GM21737 (cell line): ENCODE data around the gene PF4V1.

ENCODE experiments used
- ATAC-seq: cut with Tn5 transposase; IDR thresholded peaks from one replicate; pipeline ENCODE4 v1.9.1; 2021; ENCODE audit warnings: mild to moderate bottlenecking, moderate library complexity; ENCODE audit not compliant: unreplicated experiment

PF4V1 gene

GRCh38 chr4:73844806-73845205 lies 8.3 kb upstream of the PF4V1 start:
- no peak for ATAC-seq

DNA sequence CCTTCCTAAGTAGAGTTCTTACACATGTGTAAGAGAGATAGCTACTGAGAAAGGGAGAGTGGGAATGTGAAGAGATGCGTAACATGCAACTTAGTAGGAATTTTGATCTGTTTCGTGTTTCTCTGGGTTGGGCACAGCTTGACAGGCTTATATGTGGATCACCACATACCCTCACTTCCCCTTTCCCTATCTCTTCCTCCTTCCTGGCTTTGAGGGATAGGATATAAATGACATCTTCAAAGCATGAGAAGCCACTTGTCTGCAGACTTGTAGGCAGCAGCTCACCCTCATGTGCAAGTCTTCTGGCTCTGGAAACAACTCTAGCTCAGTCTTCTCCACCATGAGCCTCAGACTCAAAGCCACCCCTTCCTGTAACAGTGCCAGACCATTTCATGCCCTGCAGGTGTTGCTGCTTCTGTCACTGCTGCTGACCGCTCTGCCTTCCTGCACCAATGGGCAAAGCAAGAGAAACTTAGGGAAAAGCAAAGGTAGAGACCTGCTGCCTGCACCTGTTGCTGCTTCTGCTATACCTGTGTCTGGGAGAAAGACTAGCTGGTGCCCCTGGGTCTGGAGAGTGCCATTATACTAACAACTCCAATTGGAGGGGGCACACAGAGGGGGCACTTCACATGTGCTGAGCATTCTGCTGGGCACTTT lies 5.4 kb upstream of the PF4V1 start:
- ATAC-seq: no peak

- ATAC-seq: no peak
Measured at GRCh38 chr4:73848183-73848777, 4.8 kb upstream of the PF4V1 start.

- no peak for ATAC-seq
Measured at GRCh38 chr4:73850261-73850970, 2.7 kb upstream of the PF4V1 start.

GRCh38 chr4:73851293-73851692 lies 1.8 kb upstream of the PF4V1 start:
- no peak for ATAC-seq

GRCh38 chr4:73852771-73853170 lies 325 bp upstream of the PF4V1 start:
- no peak for ATAC-seq

DNA sequence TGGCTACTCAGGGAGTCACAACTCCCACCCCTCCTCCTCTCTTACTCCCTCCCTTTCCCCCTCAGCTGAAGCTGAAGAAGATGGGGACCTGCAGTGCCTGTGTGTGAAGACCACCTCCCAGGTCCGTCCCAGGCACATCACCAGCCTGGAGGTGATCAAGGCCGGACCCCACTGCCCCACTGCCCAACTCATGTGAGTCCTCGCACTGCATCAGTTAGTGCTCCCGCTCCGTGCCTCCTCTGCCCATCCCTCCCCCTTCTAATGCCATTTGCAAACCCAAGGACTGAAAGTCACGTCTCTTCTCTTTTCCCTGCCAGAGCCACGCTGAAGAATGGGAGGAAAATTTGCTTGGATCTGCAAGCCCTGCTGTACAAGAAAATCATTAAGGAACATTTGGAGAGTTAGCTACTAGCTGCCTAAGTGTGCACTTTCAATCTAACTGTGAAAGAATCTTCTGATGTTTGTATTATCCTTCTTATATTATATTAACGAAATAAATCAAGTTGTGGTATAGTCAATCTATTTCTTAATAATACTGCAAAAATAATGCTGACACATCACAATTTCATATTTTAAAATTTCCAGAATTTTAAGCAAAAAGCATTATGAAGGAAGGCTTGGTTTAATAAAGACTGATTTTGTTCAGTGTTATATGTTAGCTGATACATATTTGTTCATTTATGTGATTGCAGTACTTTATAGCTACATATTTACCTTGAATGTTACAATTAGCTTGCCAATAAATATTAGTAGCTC lies 800 bp downstream of the PF4V1 start:
- ATAC-seq: no peak

DNA sequence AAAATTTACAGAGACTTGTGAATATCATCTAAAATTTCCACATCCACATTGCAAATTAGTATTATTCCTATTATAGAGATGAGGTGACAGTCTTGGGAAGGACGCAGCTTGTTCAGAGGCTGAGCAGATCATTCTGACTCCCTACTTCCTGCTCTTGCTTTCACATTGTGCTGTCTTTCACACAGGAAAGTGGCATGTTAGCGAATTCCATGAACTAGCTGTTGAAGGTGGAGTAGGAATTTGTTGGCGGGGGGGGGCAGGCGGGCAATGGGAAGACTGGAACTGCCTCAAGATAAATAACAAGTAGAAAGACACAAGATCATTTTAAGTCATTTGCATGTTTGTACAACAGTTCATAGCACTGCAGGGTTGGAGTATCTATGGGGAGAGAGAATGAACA lies 2.3 kb downstream of the PF4V1 start:
- ATAC-seq: no peak

DNA sequence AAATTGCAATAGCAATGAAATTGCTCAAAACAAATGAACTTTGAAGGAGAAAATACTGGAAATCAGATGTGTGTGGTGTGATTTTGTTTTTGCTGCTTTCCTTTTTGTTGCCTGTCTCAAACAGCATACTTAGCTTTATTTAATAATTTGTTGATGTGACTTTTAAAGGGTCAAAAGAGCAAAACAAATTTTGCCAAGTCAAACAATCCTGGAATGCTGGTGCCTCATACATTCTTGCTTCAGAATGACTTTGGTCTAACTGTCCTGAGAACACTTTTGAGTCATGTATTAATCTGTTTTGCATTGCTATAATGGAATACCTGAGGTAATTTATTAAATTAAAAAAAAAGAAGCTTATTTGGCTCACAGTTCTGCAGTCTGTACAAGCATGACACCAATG lies 3.4 kb downstream of the PF4V1 start:
- ATAC-seq: no peak

- ATAC-seq: no peak
Measured at GRCh38 chr4:73859614-73860088, 6.6 kb downstream of the PF4V1 start.

DNA sequence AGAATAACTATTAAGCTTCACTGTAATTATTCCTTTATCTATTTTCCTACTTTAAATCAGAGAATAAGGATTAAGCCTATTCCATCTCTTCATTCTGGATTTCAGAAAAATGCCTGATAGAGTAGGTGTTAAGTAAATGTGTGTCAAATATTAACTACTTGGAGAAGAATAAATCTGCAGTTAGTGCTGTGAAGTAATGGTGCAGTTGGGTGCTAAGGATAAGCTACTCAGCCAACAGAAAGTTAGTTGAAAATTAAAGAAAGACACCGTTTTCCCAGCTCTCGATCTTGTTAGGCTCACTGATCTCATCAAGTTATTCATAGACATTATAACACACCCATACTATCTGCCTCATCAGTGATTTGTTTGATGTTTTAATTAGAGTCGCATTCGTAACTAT lies 7.1 kb downstream of the PF4V1 start:
- ATAC-seq: no peak

- no peak for ATAC-seq
Measured at GRCh38 chr4:73860917-73861316, 7.8 kb downstream of the PF4V1 start.

DNA sequence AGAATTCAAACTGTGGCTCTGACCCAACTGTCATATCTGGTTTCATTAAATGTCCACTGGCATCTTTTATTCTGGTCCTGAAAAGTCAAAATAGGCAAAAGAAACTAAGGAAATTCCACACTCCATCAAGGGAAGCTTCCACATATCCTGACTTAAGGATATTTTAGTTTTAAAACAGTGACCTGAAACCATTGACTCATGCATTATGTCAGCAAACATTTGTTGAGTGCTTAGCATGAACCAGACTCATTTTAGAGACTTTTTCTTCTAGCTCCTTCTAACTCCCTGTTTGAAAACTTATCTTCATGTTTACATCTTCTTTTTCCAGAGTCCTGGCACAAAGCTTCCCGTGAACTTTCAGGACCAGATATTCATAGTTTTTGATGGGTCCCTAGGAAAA lies 9.2 kb downstream of the PF4V1 start:
- no peak for ATAC-seq

GRCh38 chr4:73864365-73864764 lies 11.3 kb downstream of the PF4V1 start:
- no peak for ATAC-seq

DNA sequence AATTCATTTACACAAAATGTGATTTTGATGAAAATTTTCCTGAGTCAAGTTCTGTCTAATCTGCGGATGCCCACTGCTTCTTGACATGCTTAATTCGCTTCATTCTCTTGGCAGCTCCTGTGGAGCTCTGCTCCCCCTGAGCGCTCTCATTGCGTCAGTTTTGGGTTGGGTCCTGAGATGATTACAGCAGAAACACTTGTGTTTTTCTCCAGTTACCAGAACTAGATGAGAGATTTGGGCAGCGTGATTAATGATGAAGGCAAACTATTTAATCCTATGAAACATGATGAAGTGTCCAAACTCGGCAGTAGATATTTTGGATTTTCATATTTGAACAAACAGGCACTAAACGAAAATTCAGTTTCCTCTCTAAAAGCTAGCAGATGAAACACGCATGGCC lies 11.9 kb downstream of the PF4V1 start:
- no peak for ATAC-seq

DNA sequence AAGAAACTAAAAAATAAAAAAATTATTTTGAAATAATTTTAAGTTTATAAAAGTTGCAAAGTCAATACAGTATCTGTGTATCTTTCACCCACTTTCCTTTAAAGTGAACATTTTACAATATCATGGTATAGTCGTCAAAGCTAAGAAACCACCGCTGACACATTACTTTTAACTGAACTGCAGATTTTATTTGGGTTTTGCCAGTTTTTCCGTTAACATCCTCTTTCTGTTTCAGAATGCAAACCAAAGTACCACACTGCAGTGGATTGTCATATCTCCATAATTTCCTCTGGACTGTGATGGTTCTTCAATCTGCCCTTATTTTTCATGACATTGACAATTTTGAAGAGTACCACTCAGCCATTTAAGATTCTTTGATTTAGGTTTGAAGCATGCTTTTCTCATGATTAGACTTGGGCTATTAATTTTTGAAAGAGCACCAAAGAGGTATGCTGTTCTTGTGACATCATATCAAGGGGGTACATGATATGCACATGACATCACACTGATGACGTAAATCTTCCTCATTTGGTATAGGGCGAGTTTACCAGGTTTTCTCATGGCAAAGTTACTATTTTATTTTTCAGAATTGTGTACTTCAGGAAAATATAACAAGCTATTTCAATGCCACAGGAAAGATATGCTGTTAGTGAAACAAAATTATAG lies 12.5 kb downstream of the PF4V1 start:
- no peak for ATAC-seq

DNA sequence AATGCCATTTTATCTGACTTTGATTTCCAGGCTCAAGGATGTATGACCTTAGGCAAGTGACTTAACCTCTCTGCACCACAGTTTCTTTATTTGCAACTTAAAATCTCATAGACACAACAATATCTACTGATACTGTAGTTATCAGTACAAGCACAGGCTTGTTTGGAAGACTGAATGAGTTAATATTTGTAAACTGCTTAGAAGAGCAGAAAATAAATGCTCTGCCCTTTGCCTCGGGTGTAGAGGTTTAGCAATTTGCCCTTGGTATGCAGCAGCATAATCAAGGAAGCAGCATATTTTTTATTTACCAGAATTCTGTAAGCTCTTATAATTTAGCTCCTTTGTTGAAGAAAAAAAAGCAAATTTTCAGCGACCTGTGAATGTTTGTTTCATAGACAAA lies 13.2 kb downstream of the PF4V1 start:
- ATAC-seq: no peak

DNA sequence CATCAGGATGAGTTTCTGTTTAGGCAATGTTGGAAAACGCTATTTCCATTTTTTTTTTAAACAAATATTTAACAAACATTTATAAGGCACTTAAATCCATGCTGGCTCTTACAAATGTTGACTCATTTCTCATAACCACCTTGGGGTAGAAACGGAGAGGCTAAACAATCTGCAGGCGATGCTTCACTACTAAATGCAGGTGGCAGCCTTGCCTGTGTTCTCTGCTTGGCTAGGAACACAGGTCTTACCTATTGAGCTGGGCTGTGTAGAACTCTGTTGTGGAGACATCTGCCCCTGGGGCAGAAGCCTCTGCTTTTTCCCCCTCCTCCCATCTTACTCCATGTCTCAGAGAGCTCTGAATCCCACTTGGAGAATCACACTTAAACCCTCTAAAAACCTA lies 14.7 kb downstream of the PF4V1 start:
- no peak for ATAC-seq

GRCh38 chr4:73868206-73869129 lies 15.4 kb downstream of the PF4V1 start:
- no peak for ATAC-seq
